Fibroblast of gingiva (primary cell): ENCODE measurements around the gene GLT1D1.

Source experiments
- DNase-seq: peaks from one replicate; pipeline ENCODE4 v3.0.0-alpha.2; 2011; ENCODE audit warnings: low read depth

The GLT1D1 gene

DNA sequence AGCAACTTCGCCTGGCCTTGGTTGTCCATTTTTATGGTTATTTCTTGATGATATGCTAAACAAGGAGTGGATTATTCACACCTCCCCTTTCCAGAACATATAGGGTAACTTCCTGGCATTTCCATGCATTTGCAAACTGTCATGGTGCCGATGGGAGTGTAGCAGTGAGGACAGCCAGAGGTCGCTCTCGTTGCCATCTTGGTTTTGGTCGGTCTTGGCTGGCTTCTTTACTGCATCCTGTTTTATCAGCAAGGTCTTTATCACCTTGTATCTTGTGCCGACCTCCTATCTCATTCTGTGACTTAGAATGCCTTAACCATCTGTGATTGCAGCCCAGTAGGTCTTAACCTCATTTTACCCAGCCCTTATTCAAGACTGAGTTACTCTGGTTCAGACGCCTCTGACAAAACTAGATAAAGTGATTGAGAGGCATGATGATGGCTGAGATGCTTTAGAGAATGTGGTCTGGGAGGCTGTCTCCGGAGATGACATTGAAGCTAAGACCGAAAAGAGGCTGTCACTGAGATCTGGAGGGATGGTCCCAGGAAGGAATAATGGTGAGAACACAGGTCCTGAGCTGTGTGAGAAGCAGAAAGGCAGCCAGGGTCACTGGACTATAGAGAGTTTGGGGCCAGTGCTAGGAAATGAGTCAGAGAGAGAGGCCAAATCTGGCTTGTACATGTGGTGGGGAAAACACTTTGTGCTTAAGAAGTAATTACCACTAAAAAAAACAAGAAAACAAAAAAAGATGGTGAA lies 2.9 kb downstream of the GLT1D1 start:
- no peak for DNase-seq

DNA sequence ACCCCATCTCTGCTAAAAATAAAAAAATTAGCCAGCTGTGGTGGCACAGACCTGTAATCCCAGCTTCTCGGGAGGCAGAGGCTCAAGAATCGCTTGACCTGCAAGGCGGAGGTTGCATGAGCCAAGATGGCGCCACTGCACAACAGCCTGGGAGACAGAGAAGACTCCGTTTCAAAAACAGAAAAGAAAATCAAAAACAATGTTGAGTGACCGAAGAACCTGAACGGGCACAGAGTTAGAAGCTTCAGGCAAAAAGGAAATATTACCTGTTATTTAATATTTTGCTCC lies 3.5 kb downstream of the GLT1D1 start:
- DNase-seq, result no peak

DNA sequence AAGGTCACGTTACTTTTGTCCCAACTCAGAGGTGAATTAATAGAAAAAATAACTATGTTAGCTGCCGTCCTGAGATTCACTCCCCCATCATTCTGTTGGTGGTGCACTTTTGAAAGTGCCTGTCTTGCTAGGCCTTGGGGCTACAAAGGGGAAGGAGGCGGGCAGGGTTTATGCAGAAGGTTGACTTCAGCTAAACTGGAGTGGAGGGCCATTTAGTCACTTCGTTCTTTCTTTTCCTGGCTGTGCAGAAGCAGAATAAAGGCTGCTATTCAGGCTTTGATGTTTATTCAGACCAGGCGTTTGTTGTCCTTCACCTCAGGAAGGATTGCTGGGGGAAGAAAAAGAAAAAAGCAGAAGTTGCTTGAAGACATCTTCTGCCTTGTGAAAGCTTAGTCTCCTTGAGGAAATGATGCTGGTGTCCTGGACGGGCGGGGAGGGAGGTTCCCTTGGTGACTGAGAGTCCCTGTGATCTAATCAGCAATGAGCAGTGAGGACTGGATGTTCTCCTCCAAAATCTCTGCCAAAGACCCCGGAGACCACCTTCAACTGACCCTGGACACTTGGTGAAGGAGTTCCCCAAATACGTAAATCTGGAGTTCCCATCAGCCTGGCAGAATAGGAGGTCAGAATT lies 4.0 kb downstream of the GLT1D1 start:
- DNase-seq, result no peak

DNA sequence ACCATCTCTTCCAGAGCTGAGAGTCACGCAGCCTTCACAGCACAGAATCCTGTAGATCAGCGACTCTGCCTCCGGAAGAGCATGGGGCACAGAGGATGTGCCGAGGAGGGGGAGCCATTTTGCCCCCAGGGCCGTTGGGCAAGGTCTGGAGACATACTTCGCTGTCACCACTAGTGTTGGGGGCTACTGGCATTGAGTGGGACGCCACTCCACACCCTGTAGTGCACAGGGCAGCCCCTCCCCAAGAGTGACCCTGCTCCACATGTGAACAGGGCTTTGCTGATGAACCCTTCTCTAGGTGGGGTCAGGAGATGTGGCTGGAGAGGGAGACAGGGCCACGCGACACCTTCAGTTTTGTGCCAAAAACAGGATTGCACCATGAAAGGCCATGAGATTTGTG lies 6.0 kb downstream of the GLT1D1 start:
- DNase-seq, result no peak

DNA sequence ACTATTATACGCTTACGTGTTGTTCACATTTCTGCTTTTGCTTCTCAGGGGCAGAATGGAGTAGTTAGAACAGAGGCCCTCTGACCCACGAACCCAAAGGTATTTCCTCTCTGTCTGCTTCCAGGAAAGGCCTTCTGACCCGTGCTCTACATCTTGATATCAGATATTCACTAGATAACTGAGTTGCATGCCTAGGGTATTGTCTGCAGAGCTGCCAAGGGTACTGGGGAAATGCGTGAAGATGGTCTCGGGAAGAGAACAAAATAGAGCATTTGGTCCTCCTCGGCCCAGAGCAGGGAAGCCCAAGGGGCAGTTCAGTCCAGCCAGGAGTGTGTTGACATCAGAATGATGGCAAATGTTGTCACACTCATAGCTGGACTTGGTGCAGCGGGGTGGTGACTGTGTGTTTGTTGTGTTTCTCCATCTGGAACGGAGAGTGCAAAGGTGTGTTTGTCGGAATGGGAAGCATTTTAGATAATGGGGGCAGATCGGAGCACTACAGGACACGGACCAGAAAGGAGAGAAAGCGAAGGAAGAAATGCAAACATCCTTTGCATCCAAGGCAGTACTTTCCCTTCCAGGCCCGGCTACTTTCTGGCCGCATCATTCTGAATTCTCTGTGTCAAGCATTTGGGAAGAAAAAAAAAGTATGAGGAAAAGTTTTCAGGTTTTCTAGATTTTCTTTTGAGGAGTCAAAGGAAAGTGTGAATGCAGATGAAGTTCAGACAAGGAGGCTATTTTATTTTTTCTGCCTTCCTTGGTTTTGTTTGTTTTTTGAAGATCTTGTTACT lies 8.1 kb downstream of the GLT1D1 start:
- DNase-seq, result no peak

DNA sequence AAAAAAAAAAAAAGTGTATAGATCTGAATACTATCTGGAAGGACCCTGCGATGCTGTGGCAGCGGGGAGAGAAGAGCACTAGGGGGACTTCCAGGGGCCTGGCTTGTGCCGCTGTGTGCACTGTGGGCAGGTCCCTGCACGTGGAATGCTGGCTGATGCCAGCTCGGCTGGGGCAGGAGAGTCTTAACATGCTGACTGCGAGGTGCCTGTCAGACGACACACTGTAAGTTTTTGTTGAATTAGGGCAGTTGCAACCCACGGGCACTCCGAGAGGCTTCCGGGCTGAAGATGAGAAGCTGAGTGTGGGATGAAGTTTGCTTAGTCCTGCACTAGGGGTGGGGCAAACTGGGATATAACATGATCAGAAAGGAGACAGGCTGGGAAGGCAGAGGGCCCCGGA lies 10.7 kb downstream of the GLT1D1 start:
- DNase-seq, result no peak

DNA sequence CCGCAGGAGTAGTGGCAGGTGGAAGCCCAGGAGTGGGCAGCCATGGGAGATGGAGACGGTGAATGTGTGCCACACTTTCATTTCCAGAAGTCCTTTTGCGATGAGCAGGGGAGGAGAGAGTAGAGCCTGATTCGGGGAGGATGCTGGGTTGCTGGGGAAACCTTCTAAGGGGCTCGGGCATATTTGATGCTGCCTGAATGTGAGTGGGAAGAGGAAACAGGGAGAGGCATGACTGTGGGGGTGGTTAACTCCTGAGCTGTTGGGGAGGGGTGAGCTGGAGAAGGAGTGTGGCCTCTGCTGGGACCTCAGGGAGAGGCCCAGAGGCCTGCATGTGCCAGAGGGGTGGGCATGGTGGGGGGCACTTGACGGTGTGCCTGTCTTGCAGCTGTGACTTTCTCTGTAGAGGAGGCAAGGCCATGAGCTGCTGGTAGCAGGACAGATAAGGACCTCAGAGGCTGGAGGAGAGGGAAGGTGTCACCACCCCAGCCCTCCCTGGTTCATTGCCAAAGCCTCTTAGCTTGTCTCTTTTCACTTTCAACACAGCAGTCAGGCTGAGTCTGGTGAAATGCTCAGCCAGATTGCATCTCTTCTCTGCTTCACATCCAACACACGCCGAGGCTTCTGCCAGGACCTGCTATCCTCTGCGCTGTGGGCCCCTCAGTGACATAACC lies 11.4 kb downstream of the GLT1D1 start:
- DNase-seq, result no peak

DNA sequence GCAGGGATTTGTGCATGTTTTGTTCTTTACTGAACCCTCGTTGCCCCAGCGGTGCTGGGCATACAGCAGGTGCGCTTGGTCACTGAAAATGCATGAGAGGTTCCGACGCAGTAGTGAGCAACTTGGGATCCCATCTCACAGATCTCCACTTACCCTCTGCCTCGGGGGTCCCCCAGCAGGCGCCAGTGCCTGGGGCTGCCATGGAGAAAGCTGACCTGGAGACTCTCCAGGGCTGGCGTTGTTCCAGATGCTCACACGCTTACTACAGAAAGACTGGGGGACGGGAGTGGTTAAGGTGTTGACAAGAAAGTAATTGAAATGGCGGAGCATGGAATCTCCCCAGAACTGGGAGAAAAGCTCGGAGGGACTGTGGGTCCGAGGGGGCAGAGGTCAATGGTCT lies 14.2 kb downstream of the GLT1D1 start:
- no peak for DNase-seq

DNA sequence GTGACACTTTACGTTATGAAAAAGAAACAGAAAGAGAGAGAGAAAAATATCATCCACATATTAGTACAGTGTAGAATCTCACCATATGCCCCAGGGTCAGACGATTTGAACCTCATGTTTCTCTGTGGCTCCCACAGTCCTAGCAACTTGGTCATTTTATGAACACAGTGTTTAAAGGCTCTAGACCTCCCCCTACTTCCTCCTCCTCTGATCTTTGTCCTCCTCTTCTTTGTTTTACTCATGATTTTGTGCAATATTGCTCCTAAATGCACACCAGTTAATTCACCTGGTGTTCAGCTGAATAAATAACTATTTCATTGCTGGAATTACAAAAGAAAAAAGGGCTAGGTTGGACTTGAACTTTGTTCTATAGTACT lies 18.2 kb downstream of the GLT1D1 start:
- DNase-seq, result no peak

DNA sequence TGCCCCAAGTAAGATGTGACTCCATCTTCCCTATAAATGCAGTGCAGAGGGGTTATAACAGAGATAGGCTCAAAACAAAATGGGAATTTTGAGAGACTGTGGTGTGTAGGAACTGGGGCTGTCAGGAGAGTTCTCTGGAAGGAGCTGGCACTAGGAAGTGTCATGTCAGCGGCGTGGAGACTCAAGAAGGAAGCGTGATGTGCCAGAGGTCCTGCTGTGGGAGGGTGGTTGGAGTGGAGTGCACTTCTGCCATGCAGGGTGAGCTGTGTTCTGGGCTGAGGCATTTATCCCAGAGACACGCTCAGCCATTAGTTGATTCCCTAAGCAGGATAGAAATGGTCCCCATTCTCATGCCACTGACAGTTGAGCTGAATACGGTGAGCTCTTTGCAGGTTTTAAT lies 19.0 kb downstream of the GLT1D1 start:
- no peak for DNase-seq

DNA sequence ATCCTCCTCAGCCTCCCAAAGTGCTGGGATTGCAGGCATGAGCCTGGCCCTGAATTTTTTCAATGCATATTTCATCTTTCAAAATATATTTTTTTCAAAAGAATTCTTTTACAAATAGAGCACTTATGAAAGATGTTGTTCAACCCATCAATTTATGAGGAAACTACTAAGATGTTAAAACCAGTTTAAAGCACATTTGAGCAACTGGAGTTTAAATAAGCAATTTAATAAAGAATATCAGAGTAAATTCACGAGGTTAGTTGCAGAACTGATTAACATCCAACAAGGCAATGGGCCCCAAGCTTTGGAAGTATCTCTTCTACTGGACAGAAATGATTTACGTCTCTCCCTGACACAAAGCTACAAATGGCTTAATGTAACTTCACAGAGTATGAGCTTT lies 23.3 kb downstream of the GLT1D1 start:
- DNase-seq, result no peak

DNA sequence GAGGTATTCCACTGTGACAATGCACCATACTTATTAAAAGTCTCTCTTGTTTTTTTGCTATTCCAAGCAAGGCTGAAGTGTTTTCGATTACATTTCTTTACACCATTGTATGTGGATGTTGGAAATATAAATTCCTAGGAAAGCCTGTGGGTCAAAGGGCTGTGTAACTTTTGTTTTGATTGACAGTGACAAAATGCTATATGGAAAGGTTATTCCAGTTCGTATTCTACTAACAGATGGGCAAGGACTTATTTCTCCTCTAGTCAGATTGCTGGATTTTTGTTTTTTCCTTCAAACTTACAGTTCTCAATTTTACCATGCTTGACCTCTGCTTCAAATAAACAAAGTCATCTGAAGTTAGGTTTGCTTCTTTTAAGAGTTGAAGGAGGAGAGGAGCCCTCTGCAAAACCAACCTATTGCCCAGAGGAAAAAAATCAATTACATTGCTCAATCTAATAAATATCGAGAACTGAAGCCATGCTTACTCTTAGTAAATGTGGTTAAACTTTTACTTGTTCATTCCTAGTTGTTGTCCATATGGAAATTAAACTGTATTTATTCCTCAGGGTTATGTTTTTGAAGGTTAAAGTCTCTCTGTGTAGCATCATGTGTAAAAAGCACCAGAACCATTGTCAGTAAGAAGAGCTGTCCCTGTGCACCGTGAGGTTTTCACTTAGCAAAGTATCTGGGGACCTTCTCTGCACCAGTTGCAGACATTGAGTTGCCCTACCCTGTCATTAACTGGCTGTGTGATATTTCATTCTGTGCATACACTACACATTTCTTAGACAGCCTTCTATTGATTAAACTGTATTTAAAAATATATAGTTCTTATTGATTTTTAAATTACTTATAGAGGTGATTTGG lies 26.9 kb downstream of the GLT1D1 start:
- DNase-seq, result no peak

DNA sequence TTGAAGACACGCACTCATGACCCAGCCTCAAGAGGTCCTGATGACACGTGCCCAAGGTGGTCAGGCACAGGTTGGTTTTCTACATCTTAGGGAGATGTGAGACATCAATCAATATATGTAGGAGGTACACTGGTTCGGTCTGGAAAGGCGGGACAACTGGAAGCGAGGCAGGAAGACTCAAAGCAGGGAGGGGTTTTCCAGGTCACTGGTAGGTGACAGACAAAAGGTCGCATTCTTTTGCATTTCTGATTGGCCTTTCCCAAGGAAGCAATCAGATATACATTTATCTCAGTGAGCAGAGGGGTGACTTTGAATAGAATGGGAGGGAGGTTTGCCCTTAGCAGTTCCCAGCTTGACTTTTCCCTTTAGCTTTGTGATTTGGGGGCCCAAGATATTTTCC lies 38.6 kb downstream of the GLT1D1 start:
- DNase-seq, result no peak

DNA sequence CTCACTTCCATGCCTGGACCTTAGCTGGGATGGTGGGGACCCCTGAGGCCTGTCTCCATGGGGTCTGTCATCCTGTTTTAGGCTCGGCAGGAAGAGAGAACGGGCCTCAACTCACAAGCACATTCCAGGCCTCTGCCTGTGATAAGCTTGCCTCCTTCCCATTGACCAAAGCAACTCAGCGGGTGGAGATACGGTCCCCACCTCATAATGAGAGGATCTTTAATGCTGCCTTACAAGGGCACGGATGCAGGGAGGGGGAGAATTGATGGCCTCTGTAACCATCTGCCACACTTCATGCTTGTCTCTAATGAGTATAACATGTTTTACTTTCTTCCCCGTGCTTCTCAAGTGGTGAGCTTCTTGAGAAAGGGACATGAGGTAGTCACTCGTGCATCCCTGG lies 50.0 kb downstream of the GLT1D1 start:
- DNase-seq, result no peak

DNA sequence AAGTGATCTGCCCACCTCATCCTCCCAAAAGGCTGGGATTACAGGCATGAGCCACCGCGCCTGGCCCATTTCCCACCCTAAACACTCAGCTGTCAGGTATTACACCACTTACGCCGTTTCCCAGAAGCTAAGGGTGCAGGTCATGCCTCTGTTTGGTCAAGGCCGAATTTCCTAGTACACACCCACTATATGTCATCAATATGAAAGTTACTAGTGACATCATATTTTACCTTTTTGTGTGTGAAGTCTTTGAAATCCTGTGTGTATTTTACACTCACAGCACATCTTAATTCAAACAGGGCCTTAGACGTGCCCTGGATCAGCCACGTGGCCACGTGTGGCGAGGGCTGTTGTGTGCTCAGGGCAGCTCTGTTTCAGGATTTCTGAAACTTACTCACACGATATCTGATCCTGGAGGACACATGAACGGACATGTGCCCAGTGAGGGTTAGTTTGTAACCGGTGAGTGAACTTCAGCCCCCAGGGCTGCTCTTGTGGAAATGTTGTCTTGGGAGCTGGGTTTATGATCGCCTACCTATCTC lies 51.8 kb downstream of the GLT1D1 start:
- no peak for DNase-seq

DNA sequence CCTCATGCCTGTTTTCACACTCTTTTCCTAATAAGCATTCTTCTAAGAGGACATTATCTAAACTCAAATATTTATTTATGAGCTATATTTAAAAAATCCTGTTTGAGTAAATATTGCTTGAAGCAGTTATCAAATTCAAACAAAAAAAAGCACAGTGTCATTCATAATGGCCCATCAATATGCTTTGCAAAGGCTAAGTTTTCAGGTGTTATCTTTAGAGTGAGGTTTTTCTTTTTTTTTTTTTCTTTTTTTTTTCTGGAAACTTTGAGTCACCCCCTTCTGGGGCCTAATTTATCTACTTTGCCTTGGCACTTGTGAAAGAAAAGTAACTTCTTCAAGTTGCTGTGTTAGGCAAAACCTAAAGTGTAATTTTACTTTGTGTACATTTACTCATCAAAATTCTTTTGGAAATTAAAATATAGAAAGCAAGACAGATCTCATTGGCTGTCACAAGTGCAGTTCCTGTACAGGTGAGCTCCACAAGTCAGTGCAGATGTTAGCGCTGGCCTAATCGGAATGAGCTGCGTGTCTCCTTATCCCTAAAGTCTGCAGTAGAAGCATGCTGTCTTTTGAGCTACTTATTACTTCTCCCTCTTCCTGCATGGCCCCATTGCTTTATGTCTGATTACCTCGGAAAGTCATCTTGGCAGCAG lies 53.3 kb downstream of the GLT1D1 start:
- no peak for DNase-seq

DNA sequence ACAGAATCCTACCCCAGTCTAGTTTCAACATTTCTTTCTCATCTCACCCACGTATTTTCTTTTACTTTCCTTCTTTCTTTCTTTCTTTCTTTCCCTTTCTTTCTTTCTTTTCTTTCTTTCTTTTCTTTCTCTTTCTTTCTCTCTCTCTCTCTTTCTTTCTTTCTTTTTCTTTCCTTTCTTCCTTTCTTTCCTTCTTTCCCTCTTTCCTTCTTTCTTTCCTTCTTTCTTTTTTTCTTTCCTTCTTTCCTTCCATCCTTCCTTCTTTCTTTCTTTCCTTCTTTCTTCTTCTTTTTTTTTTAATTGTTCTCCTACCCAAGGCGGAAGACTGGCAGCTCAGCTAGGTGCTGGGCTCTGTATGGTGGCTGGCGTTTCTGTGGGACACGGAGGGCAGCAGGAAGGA lies 55.0 kb downstream of the GLT1D1 start:
- DNase-seq, result no peak

DNA sequence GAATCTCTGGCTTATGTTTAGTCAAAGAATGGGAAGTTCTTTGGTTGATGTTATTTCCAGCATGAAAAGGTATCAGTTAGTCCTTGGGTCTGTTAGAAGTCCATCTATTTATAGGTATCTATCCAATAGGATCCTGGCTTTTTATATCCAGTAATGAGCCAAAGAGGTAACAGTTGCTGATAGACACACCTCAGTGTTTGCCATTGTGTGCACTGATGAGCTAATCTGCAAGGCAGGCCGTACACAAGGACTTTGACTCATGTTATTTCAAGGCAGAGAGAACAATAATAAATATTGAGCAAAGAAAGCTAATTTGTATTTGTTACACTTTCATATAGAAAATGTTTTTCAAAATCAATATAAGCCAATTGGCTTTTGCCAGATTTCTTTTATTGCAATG lies 56.4 kb downstream of the GLT1D1 start:
- DNase-seq, result no peak

DNA sequence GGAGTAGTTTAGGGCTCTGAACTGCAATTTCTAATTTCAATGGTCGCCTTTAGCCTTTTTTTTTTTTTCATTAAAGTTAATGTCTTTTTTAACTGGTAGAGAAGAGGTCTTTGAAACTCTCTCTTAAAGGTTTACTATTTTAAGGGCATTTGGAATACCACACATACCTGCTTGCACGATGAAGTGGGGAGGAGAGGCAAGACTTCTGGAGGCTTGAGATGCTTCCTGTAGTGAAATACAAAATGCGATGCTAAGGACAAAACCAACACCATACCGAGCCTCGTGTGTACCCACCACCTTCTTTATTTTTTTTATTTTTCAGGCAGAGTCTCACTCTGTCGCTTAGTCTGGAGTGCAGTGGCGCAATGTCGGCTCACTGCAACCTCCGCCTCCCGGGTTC lies 57.4 kb downstream of the GLT1D1 start:
- no peak for DNase-seq

DNA sequence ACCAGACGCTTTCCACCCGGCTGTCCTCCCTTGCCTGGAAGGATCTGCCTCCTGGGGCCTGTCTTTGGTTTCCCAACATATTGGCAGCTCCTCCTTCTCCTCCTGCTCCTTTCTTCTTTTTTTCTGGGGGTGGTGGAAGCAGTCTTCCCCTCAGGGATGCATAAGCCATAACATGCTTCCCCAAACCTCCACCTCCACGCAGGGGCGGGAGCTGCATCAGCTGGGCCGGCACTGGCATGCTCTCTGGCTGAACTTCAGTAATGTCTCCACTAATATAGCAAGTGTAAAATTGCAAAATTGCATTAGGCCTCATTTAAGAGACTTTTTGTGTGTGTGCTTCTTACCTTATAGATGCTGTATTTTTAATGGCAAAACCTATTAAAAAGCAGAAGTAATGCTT lies 58.6 kb downstream of the GLT1D1 start:
- DNase-seq, result no peak

DNA sequence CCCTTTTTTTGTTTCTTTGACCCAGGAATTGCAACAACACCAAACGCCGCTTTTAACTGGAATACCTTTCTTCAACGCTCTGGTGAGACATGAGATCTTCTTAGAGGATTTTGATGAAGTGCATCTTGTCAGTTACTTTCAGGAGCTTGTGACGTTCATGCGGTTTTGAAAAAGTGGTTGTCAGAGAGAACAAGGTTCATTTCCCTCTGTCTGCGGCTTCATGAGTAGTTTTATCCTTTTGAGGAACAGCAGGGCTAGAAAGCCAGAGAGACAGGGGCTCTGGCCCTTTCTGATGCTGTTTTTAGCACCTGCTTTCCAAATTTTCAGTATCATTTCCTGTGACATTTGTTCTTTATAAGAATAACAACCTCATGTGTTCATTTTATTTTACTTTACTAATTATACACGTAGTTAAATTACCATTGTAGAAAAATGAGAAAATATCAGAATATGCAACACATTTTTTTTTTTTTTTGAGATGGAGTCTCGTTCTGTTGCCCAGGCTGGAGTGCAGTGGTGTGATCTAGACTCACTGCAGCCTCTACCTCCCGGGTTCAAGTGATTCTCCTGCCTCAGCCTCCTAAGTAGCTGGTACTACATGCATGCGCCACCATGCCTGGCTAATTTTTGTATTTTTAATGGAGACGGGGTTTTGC lies 61.8 kb downstream of the GLT1D1 start:
- DNase-seq, result no peak
